ENCODE results near the gene NSMCE4A.

Gene NSMCE4A

GRCh38 chr10:121990015-121990677 lies 15.1 kb upstream of the NSMCE4A start:
- TF ChIP-seq CTCF (IDR thresholded peaks at IDR 0.05): no peak
- no peak overlapping the region for H3K27ac ChIP-seq
- no peaks in the 10 kb centered on the region for H3K79me2 ChIP-seq
- H3K4me1 ChIP-seq: peaks cover 12% of the 10 kb centered on the region
- H3K4me2 ChIP-seq (ENCODE audit: low read length): no peak overlapping the region
- no peaks in the 10 kb centered on the region for H3K36me3 ChIP-seq (ENCODE audit: control insufficient read depth, insufficient read depth, low read length)
- H3K9me3 ChIP-seq (ENCODE audit: control insufficient read depth, low read length): no peaks in the 10 kb centered on the region
- H3K27me3 ChIP-seq (ENCODE audit: control insufficient read depth, insufficient read depth, low read length): no peaks in the 10 kb centered on the region
- no peak overlapping the region for H3K4me3 ChIP-seq (ENCODE audit: low read depth, low read length)
- no peak overlapping the region for H3K9ac ChIP-seq
- no peak overlapping the region for H2AFZ ChIP-seq

GRCh38 chr10:121988361-121989324 lies 13.6 kb upstream of the NSMCE4A start, which contains the start of gene TACC2:
Gene TACC2 (plus strand): TSS chr10:121989163. CDS start chr10:122021982, 32,819 bp downstream.
- H3K4me3 ChIP-seq (ENCODE audit: low read depth, low read length): no peak within 1 kb of the TSS

GRCh38 chr10:121984463-121984862 lies 9.4 kb upstream of the NSMCE4A start:
- Histone ChIP-seq H3K79me2 (no peaks in the 10 kb centered on the region), H3K27me3 (ENCODE audit: control insufficient read depth, insufficient read depth, low read length) (no peaks in the 10 kb centered on the region), H3K4me2 (ENCODE audit: low read length) (no peak overlapping the region), H3K27ac (no peak overlapping the region), H3K9ac (no peak overlapping the region), H3K36me3 (ENCODE audit: control insufficient read depth, insufficient read depth, low read length) (no peaks in the 10 kb centered on the region), H3K4me1 (no peaks in the 10 kb centered on the region), H2AFZ (no peak overlapping the region), H3K4me3 (ENCODE audit: low read depth, low read length) (no peak overlapping the region), H3K9me3 (ENCODE audit: control insufficient read depth, low read length) (no peaks in the 10 kb centered on the region)
- TF ChIP-seq CTCF (IDR thresholded peaks at IDR 0.05): no peak

More at GRCh38 chr10:121988361-121989324, 13.6 kb upstream of the NSMCE4A start, which contains the start of gene TACC2:
- Histone ChIP-seq H3K9me3 (ENCODE audit: control insufficient read depth, low read length) (no peaks in the 10 kb centered on the region), H3K36me3 (ENCODE audit: control insufficient read depth, insufficient read depth, low read length) (no peaks in the 10 kb centered on the region), H3K4me2 (ENCODE audit: low read length) (no peak within 1 kb of the TSS), H3K9ac (no peak within 1 kb of the TSS), H3K27ac (no peak within 1 kb of the TSS), H3K79me2 (no peaks in the 10 kb centered on the region), H2AFZ (no peak within 1 kb of the TSS), H3K4me1 (no peaks in the 10 kb centered on the region), H3K27me3 (ENCODE audit: control insufficient read depth, insufficient read depth, low read length) (no peaks in the 10 kb centered on the region)
- no peak for TF ChIP-seq CTCF (IDR thresholded peaks at IDR 0.05)

- Histone ChIP-seq H3K36me3 (ENCODE audit: control insufficient read depth, insufficient read depth, low read length) (no peaks in the 10 kb centered on the region), H3K4me1 (no peaks in the 10 kb centered on the region), H2AFZ (no peak overlapping the region), H3K27ac (no peak overlapping the region), H3K27me3 (ENCODE audit: control insufficient read depth, insufficient read depth, low read length) (no peaks in the 10 kb centered on the region), H3K79me2 (no peaks in the 10 kb centered on the region), H3K4me2 (ENCODE audit: low read length) (no peak overlapping the region), H3K9me3 (ENCODE audit: control insufficient read depth, low read length) (no peaks in the 10 kb centered on the region), H3K9ac (no peak overlapping the region), H3K4me3 (ENCODE audit: low read depth, low read length) (no peak overlapping the region)
- TF ChIP-seq CTCF (IDR thresholded peaks at IDR 0.05): no peak
Measured at GRCh38 chr10:121983852-121984251, 8.8 kb upstream of the NSMCE4A start.

All from parathyroid adenoma (tissue), 2 donors.